RPMI8226 (cell line): ENCODE results near the gene ZNF469.
"Not testable (repeated sequence)": the region's sequence is repeated elsewhere in the genome, so short reads cannot be mapped to it uniquely, and the experiment has no call there.

ENCODE experiments used
- DNase-seq: peaks from one replicate; pipeline ENCODE4 v3.0.0-alpha.2; 2015

Gene ZNF469

GRCh38 chr16:88395669-88396584 is 13.2 kb downstream of the ZNF469 start:
- DNase-seq = no peak

GRCh38 chr16:88398170-88398873 is 15.6 kb downstream of the ZNF469 start:
- no peak for DNase-seq

GRCh38 chr16:88398874-88399178 is 16.1 kb downstream of the ZNF469 start:
- no peak for DNase-seq

GRCh38 chr16:88400186-88400585 is 17.4 kb downstream of the ZNF469 start:
- no peak for DNase-seq

DNA sequence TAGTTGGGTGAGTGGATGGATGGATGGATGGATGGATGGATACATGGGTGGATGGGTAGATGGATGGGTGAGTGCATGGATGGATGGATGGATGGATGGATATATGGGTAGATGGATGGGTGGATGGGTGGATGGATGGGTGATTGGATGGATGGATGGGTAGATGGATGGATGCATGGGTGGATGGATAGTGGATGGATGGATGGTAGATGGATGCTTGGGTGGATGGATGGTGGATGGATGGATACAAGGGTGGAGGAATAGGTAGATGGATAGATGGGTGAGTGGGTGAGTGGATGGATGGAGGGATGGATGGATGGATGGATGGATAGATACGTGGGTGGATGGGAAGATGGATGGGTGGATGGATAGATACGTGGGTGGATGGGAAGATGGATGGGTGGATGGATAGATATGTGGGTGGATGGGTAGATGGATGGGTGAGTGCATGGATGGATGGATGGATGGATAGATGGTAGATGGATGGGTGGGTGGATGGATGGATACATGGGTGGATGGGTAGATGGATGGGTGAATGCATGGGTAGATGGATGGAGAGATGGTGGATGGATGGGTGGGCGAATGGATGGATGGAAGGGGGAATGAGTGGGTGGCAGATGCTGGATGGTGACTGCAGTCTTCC is 19.0 kb downstream of the ZNF469 start:
- no peak for DNase-seq

DNA sequence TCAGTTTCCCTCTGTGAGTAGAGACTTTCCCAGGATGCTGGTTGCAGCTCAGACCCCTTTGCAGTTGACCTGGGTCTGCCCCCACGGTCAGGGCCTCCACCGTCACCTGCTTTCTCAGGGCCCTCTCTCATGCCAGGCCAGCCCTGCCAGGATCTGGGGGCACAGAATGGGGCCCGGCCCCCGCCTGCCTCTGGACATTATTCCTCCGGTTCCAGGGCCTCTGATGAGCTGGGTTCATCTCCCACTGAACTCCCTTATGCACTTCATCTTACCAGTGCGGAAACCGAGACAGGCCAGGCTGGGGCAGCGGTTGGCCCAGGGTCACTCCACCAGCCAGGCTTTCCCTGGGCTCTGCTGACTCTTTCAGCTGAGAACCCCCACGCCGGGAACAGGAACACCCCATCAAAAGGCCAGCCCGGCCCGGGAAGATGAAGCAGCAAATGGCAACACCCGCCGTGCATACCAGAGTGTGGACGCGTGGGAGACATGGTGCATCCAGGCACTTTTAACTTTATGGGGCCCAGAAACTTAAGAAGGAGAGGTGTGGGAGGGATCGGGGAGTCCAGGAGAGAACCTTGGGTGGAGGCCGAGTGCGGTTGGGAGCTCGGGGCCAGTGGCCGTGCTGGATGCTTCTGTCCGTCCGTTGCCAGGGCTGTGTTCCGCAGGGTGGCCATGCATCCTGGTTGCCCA is 19.9 kb downstream of the ZNF469 start:
- DNase-seq = no peak

DNA sequence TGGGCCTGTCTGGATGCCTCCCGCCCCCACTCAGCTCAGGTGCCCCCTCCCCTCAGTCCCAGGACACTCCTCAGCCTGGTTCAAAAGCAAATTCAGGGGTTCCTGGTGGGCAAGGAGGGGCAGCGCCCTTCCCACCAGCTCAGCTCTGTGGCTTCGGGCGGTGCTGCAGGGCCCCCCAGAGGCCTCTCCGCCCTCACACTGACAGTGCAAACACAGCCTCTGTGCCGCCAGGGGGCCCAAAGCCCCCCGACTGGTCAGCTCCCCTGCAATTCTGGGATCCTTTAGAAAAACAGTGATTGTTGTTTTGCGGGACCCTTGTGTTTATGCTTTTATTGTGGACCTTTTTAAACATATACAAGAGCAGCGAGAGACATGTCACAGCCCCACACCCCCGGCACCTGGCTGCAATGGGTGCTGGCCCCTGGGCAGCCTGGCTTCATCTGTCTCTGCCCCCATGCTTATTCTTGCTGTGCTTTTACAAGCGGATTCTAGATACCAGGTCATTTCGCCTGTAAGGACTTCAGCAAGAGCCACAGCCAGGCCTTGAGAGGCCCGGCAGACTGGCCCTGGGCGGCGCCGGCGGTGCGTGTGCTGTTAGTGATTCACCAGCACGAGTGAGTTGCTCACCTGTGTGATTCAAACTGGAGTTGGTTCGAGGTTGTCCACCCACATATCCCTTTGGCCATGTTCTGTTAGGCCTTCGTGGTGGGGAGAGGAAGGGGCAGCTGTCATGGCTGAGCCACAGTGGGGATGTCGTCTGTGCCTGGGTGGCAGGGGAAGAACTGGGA is 21.2 kb downstream of the ZNF469 start:
- DNase-seq = no peak

DNA sequence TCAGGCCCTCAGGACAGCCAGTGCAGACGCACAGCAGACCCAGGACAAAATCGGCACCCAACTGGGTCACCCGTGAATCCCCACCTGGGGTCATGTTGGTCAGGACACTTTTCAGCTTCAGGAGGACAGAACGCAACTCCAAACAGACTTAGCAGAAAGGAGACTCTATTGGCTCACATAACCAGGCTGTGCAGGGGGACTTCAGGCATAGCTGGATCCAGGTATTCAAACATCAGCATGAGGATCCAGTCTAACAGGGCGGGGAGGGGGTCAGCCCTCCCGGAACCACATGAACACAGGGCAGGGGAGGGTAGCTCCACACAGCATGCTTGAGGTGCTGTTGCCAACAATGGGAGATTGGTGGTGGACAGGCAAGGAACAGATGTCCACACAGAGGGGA is 22.0 kb downstream of the ZNF469 start:
- no peak for DNase-seq

GRCh38 chr16:88405216-88406060 is 22.7 kb downstream of the ZNF469 start:
- DNase-seq = no peak

DNA sequence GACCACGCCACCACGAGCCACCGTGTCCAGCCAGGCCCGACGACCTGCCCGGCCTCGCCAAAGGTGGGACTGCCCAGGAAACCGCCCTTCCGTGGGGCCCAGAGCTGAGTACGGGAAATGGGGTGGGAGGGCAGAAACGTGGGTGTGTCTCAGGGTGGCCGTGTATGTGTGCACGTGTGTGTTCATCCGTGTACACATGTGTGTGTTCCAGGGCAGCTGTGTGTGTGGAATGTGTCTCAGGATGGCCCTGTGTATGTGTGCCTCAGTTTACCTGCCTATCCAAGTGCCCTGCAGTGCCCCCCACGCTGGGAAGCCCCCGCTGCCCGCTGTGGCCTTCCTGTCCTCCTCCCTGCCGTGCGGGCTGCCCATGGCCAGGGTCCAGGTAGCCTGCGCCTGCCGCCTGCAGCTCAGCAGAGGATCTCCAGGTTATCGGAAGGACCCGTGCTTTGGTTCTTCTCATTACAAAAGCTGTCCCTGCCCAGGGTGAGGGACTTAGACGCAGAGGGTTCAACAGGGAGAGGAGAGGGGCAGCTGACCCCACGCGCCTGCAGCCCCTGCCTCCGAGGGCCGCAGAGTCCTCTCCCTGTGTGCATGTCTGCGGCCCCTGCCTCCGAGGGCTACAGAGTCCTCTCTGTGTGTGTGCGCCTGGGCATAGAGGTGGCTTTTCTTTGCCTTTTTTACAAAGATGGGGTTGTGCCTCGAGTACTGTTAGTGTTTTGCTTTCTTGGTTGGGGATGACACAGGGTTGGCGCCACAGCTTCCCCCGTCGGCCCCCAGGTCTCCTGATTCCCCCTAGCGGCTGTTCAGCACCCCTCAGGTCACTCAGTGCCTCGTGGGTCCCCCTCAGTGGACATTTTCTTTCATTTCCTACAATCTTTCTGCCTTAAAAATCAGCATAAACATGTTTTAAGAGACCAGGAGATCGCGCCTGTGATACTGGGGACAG is 23.6 kb downstream of the ZNF469 start:
- DNase-seq = peak; percentile 31

DNA sequence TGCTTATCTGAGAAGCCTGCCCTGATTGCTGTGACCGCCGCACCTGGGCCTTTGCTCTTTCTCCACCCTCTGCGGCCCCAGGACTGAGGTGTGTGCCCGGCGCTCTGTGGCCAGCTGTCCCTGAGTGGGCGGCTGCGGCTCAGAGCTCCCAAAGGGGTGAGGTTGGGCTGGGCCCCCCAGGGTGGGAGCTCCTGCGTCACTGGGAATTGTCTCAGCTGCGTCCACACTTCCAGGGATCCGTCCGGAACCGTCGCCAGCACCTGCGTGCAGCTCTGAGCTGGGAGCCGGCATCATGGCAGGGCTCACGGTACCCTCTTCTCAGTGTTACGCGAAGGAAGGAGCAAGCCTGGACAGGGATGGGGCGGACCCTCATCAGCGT is 24.3 kb downstream of the ZNF469 start:
- DNase-seq = no peak

DNA sequence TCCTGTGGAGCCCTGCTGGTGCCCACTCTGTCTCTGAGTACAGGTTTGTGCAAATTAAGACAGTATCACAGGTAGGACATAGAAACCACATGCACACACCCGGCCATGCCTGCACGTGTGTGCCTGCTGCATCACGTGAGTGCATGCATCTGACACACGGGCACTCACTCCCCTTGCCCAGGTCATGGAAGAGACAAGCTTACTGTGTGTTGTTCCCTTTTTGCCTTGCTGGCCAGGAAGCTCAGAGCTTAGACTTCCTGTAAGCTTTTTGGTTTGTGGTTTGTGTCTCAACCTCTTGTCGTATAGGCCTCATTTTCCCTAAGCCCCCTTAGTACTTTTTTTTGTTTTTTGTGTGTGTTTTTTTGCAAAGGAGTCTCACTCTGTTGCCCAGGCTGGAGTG is 25.0 kb downstream of the ZNF469 start:
- no peak for DNase-seq

- DNase-seq = no peak
These were observed 25.9 kb downstream of the ZNF469 start for GRCh38 chr16:88408561-88409142.

DNA sequence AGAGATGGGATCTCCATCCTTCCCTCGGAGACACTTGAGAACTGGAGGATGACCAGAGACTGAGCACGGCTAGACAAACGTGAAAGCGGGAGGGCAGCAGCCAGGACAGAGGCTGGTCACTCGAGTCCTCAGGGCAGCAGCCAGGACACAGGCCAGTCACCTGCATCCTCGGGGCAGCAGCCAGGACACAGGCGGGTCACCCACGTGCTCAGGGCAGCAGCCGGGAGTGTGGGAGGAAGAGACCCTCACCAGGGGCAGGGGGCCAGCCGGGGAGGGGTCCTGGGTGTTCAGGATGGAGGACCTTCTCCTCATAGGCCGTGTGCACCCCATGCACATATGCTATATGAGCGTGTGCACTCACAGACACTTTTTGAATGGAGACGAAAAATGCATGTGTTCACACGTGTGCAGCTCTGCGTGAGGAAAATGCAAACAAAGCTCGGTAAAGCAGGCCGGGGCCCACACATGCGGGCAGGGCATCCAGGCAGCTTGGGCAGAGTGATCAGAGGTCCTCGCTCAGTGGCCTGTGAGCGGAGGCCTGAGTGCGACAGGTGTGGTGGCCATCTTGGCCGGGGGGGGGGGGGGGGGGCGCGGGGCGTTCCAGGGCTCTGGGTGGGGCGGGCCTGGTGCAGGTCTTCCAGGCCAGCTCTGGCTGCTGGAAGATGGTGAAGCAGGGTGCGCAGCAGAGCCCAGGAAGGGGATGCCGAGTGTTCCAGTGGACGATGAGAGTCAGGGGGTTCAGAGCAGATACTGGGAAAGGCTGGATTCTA is 26.7 kb downstream of the ZNF469 start:
- no peak for DNase-seq

DNA sequence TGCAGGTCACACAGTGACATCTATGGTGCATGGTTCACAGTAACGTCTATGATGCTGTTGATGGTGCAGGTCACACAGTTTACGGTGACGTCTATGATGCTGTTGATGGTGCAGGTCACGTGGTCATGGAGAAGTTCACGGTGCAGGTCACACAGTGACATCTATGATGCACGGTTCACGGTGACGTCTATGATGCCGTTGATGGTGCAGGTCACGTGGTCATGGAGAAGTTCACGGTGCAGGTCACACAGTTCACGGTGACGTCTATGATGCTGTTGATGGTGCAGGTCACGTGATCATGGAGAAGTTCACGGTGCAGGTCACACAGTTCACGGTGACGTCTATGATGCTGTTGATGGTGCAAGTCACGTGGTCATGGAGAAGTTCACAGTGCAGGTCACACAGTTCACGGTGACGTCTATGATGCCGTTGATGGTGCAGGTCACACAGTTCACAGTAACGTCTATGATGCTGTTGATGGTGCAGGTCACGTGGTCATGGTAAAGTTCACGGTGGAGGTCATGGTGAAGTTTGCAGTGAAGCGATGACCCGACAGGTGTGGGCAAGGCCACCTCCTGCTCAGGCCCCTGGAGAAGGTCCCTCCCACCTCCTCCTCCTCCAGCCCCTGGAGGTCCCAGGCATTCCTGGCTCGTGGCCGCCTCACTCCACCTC is 27.7 kb downstream of the ZNF469 start:
- not testable (repeated sequence) for DNase-seq

- DNase-seq = no peak
These were observed 29.3 kb downstream of the ZNF469 start for GRCh38 chr16:88411951-88412576.

DNA sequence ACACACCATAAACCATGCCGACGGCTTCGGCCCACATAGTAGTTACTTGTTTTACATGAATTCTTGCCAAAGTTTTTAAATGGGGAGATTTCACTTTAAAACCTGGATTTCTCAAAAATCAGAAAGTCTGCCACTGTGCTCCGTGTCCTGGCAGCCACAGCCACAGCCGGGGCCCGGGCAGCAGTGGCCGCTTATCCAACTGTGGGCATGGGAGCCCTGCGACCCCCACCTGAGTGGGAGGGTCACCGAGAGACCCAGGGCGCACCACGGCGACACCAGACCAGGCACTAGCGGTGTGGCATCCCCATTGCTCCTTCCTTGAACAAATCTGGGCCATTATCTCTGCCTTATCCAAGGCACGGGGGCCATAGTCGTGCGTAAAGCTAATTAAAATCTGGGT is 30.0 kb downstream of the ZNF469 start:
- DNase-seq = no peak

DNA sequence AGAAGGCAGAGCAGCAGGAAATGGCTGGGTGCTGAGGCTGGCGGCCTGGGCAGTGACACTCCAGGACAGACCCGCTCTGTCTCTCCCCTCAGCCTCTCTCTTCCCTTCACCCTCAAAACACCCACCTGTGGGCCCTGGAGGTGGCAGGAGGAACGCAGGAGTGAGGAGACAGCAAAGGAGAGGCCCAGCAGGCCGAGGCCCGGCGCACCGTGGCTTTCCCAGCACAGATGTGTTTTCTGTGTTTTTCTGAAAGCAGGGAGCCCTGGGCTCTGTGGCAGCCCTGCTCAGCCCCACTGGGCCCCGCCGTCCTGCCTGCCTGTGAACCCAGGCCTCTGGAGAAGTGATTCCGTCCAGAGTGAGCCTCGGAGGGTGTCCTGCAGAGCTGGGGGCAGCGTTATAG is 30.5 kb downstream of the ZNF469 start:
- DNase-seq = no peak
